Activated naive CD4-positive, alpha-beta T cell treated with anti-CD3 and anti-CD28 coated beads, Interleukin-2, amount 50 U/mL, for 16 hours (primary cell): ENCODE data around the gene MYO6.

Experiments
- DNase-seq: peaks from one replicate; pipeline ENCODE4 v3.0.0-alpha.2; 2020

Gene MYO6

DNA sequence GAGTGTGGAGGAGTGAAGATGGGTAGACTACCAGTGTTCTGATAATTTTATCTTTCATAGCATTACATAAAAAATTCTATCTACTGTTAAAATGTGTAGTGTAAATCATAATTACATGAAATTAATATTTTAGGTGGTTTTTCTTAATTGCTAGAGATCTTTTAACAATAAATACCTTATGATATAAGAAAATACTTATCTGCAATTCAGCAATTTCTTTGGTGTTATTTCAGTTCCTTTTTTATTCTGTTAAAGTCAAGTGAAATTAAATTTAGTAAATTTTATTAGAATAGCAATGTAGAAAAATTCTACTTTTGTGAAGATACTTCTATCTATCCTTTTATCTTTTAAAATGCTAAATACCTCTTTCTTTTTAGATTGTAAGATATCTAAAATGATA lies 219.1 kb downstream of the MYO6 start:
- DNase-seq, result no peak
